HEK293T (cell line): ENCODE data around the gene WDR62.

Experiments
- ARNT ChIP-seq: fragments of 450-650 bp; IDR thresholded peaks from 2 replicates; pipeline ENCODE4 v1.6.1; 2017; ENCODE audit warnings: mild to moderate bottlenecking
- BHLHE40 ChIP-seq: fragments of 450-650 bp; IDR thresholded peaks from 2 replicates; pipeline ENCODE4 v1.6.1; 2016; ENCODE audit warnings: mild to moderate bottlenecking, moderate library complexity, borderline replicate concordance
- CTBP1 ChIP-seq: fragments of 450-650 bp; IDR thresholded peaks from 2 replicates; pipeline ENCODE4 v1.6.1; 2016; ENCODE audit warnings: borderline replicate concordance
- ELF4 ChIP-seq: fragments of 450-650 bp; IDR thresholded peaks from 2 replicates; pipeline ENCODE4 v1.6.1; 2017; ENCODE audit warnings: antibody characterized with exemption
- FOXA1 ChIP-seq: fragments of 450-650 bp; IDR thresholded peaks from 2 replicates; pipeline ENCODE4 v1.6.1; 2016; ENCODE audit warnings: mild to moderate bottlenecking
- FOXK2 ChIP-seq: fragments of 450-650 bp; IDR thresholded peaks from 2 replicates; pipeline ENCODE4 v1.6.1; 2016; ENCODE audit warnings: mild to moderate bottlenecking
- FOXM1 ChIP-seq: fragments of 450-650 bp; IDR thresholded peaks from 2 replicates; pipeline ENCODE4 v1.6.1; 2017; ENCODE audit warnings: mild to moderate bottlenecking, borderline replicate concordance
- L3MBTL2 ChIP-seq: fragments of 450-650 bp; conservative IDR thresholded peaks from 2 replicates; pipeline ENCODE4 v1.6.1; 2016; ENCODE audit warnings: mild to moderate bottlenecking
- LEF1 ChIP-seq: fragments of 450-650 bp; IDR thresholded peaks from 2 replicates; pipeline ENCODE4 v1.6.1; 2017; ENCODE audit warnings: mild to moderate bottlenecking, borderline replicate concordance
- NFRKB ChIP-seq: fragments of 450-650 bp; IDR thresholded peaks from 2 replicates; pipeline ENCODE4 v1.6.1; 2016; ENCODE audit warnings: mild to moderate bottlenecking, moderate library complexity
- SP1 ChIP-seq: fragments of 450-650 bp; IDR thresholded peaks from 2 replicates; pipeline ENCODE4 v1.6.1; 2017
- SUZ12 ChIP-seq: fragments of 450-650 bp; IDR thresholded peaks from 2 replicates; pipeline ENCODE4 v1.6.1; 2016; ENCODE audit warnings: mild to moderate bottlenecking
- TARDBP ChIP-seq: fragments of 450-650 bp; IDR thresholded peaks from 2 replicates; pipeline ENCODE4 v1.6.1; 2016
- TF ChIP-seq, protein P1 (sequence below): fragments of 450-650 bp; IDR thresholded peaks from 2 replicates; pipeline ENCODE4 v1.6.1; 2016

DNA sequence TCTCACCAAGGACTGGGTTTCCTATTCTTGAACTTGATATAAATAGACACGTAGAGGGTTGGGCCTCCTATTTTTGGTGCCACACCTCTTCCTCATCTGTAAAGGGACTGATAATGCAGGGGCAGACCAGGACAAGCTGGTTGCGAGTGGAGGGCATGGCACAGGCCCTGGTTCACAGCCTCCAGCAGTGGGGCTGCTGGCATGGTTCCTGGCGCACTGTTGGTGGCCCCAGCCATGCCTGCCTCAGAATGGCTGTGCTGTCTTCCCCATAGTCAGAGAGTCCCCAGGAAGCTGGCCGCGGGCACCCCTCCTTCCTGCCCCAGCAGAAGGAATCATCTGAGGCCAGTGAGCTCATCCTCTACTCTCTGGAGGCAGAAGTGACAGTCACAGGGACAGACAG, 45.8 kb downstream of the WDR62 start:
- no peak for TF ChIP-seq ELF4
- no peak for TF ChIP-seq NFRKB
- TF ChIP-seq SP1: no peak
- TF ChIP-seq BHLHE40: no peak
- TF ChIP-seq, protein P1, sequence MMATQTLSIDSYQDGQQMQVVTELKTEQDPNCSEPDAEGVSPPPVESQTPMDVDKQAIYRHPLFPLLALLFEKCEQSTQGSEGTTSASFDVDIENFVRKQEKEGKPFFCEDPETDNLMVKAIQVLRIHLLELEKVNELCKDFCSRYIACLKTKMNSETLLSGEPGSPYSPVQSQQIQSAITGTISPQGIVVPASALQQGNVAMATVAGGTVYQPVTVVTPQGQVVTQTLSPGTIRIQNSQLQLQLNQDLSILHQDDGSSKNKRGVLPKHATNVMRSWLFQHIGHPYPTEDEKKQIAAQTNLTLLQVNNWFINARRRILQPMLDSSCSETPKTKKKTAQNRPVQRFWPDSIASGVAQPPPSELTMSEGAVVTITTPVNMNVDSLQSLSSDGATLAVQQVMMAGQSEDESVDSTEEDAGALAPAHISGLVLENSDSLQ: no peak
- no peak for TF ChIP-seq FOXK2
- no peak for TF ChIP-seq ARNT
- TF ChIP-seq FOXA1: no peak
- TF ChIP-seq LEF1: no peak
- no peak for TF ChIP-seq SUZ12
- TF ChIP-seq CTBP1: no peak
- TF ChIP-seq FOXM1: no peak
- no peak for TF ChIP-seq TARDBP
- no peak for TF ChIP-seq L3MBTL2
